Sciatic nerve (tissue), 1 donor: ENCODE results near the gene PPP2R1A. TPM values are rescaled to one million over a fixed set of nuclear protein-coding genes. Genes with fewer than 3 reads are reported as not detected.

Experiments
- microRNA-seq: library from miRNA; unstranded; fragments of <30 nt; microRNA quantifications from one replicate; pipeline ENCODE4 v1.2.0, GENCODE V29; 2020
- total RNA-seq: library from RNA; stranded (reverse); fragmentation: NEBNext Ultra II Directional; extraction: Animal tissue kit (Norgen Biotek cat#: 25700); gene quantifications from one replicate; pipeline ENCODE4 v1.2.1, GENCODE V29; 2021
- donor health status: DM: no; HTN: no; CAD: no.

The PPP2R1A gene
- total RNA-seq, 1 donor from 2014 or later: 139 TPM

Small RNA genes lying within 50 kb of the gene (microRNA-seq; reads per million reads assigned to microRNA genes)
- not detected for gene MIR6801

Other genes starting within 250 kb of the PPP2R1A start
- gene ZNF350, start 203.2 kb upstream of the PPP2R1A start, total RNA-seq: 16.0 TPM
- 18.7 TPM for gene ZNF615, start 181.8 kb upstream of the PPP2R1A start, total RNA-seq
- 9.6 TPM for gene ZNF614, start 161.7 kb upstream of the PPP2R1A start, total RNA-seq
- 17.9 TPM for gene ZNF432, start 141.2 kb upstream of the PPP2R1A start, total RNA-seq
- gene ZNF841, start 94.3 kb upstream of the PPP2R1A start, total RNA-seq: 38.3 TPM
- gene ZNF616, start 50.1 kb upstream of the PPP2R1A start, total RNA-seq: 12.8 TPM
- 19.7 TPM for gene ZNF836, start 18.4 kb upstream of the PPP2R1A start, total RNA-seq
- 21.0 TPM for gene ZNF766, start 79.5 kb downstream of the PPP2R1A start, total RNA-seq
- gene ZNF480, start 107.1 kb downstream of the PPP2R1A start, total RNA-seq: 13.7 TPM
- gene ZNF610, start 146.2 kb downstream of the PPP2R1A start, total RNA-seq: 5.5 TPM
- 25.9 TPM for gene ZNF880, start 179.9 kb downstream of the PPP2R1A start, total RNA-seq
- gene ZNF528, start 207.8 kb downstream of the PPP2R1A start, total RNA-seq: 42.8 TPM
- gene ZNF534, start 239.1 kb downstream of the PPP2R1A start, total RNA-seq: 2.3 TPM